Uterus (tissue), 4 donors: ENCODE measurements around the gene SLC44A1. TPM values are rescaled to one million over a fixed set of nuclear protein-coding genes. Genes with fewer than 3 reads are reported as not detected.

ENCODE experiments used
- DNase-seq, 2 donors: peaks; one replicate each; pipeline ENCODE4 v3.0.0-alpha.2; 2019 to 2020
- H3K27ac ChIP-seq, 2 donors: fragments of 200-600 bp; sonication (generic); 1 replicate in 1 of 2; 2 replicates in 1 of 2; pipeline ENCODE4 v1.5.1; 2016 to 2018
- H3K27me3 ChIP-seq, 2 donors: fragments of 200-600 bp; sonication (generic); one replicate each; pipeline ENCODE4 v1.5.1; 2018 to 2019; ENCODE audit warnings: control low read depth in 1 of 2
- H3K36me3 ChIP-seq, 2 donors: fragments of 200-600 bp; sonication (generic); one replicate each; pipeline ENCODE4 v1.5.1; 2019; ENCODE audit warnings: control low read depth in 1 of 2
- H3K4me1 ChIP-seq, 2 donors: fragments of 200-600 bp; sonication (generic); one replicate each; pipeline ENCODE4 v1.5.1; 2018 to 2019; ENCODE audit warnings: control low read depth in 1 of 2
- H3K4me3 ChIP-seq, 2 donors: fragments of 200-600 bp; sonication (generic); 1 replicate in 1 of 2; 2 replicates in 1 of 2; pipeline ENCODE4 v1.5.1; 2018 to 2019; ENCODE audit warnings: mild to moderate bottlenecking in 1 of 2
- H3K9me3 ChIP-seq, 2 donors: fragments of 200-600 bp; sonication (generic); one replicate each; pipeline ENCODE4 v1.5.1; 2019; ENCODE audit warnings: control low read depth in 1 of 2
- POLR2A ChIP-seq, 2 donors: fragments of 450-650 bp; IDR thresholded peaks; one replicate each; pipeline ENCODE4 v1.6.1; 2016; ENCODE audit warnings: antibody characterized with exemption in 2 of 2, mild to moderate bottlenecking in 1 of 2, moderate library complexity in 1 of 2
- intact Hi-C: fragments of 100-400 bp; cut with DNase I; formaldehyde crosslinking; loops from one replicate; pipeline ENCODE4 v1.15.1; 2023; ENCODE audit warnings: low total_unique reads
- total RNA-seq, 4 donors: library from RNA; depleted of rRNA in 3 of 4; stranded (reverse); fragments of >200 nt in 3 of 4; gene quantifications; one replicate each; pipeline versions ENCODE4 v1.1.0 to v1.2.4, GENCODE V29; 2014 to 2023
- TF ChIP-seq, protein P1 (sequence below), 4 experiments: fragments of 200-600 bp in 2 of 4; fragments of 450-650 bp in 2 of 4; sonication (generic) in 2 of 4; IDR thresholded peaks; one replicate each; pipeline ENCODE4 v1.5.1; 2016 to 2019; ENCODE audit warnings: antibody characterized with exemption in 4 of 4, mild to moderate bottlenecking in 2 of 4, moderate library complexity in 1 of 4
- donor health status: DM: yes; HTN: yes; CAD: no.

Gene SLC44A1
- total RNA-seq, 4 donors from 2014 or later = 58.2 to 75.0 (median 63.0) TPM

DNA sequence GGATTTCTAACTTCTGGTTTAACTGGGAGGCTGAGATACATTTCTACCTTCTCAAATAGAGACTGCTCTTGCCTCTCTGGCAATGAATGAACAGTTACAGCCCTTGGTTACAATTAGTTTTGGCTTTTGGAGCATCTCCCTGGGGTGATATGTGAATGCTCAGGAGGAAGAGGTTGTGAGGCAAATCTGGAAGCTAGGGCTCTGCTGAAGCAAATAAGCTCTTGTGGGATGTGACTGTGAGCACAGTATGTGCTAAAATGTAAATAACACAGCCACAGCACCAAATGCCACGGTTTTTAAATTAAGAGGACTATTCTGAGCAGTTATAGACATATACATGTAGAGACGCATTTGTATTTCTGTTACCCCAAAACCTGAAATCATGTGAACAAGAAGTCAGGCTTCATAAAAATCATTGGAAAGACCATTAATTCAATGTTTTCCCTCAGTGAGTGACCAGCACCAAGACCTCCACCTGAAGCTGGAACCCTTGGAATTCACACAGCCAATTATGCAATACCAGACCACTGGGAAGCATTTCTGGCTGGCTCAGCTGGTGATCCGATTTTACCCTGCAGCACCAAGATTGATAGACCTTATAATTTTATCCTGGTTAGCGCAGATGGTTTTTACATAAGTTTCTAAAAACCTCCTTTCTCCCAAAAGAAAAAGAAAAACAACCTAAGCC is 3.0 kb upstream of the SLC44A1 start:
- intact Hi-C loops = no loop called here
- Histone ChIP-seq H3K4me1 (peaks cover 0 to 5% of the 10 kb centered on the region in 2 donors), H3K4me3 (no peak overlapping the region), H3K27ac (peak overlapping the region; percentile 46 to 86), H3K27me3 (no peaks in the 10 kb centered on the region), H3K36me3 (no peaks in the 10 kb centered on the region), H3K9me3 (no peaks in the 10 kb centered on the region)
- no peak for DNase-seq
- TF ChIP-seq, protein P1, sequence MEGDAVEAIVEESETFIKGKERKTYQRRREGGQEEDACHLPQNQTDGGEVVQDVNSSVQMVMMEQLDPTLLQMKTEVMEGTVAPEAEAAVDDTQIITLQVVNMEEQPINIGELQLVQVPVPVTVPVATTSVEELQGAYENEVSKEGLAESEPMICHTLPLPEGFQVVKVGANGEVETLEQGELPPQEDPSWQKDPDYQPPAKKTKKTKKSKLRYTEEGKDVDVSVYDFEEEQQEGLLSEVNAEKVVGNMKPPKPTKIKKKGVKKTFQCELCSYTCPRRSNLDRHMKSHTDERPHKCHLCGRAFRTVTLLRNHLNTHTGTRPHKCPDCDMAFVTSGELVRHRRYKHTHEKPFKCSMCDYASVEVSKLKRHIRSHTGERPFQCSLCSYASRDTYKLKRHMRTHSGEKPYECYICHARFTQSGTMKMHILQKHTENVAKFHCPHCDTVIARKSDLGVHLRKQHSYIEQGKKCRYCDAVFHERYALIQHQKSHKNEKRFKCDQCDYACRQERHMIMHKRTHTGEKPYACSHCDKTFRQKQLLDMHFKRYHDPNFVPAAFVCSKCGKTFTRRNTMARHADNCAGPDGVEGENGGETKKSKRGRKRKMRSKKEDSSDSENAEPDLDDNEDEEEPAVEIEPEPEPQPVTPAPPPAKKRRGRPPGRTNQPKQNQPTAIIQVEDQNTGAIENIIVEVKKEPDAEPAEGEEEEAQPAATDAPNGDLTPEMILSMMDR (IDR thresholded peaks at IDR 0.05) = no peak
- TF ChIP-seq POLR2A (IDR thresholded peaks at IDR 0.05) = no peak

DNA sequence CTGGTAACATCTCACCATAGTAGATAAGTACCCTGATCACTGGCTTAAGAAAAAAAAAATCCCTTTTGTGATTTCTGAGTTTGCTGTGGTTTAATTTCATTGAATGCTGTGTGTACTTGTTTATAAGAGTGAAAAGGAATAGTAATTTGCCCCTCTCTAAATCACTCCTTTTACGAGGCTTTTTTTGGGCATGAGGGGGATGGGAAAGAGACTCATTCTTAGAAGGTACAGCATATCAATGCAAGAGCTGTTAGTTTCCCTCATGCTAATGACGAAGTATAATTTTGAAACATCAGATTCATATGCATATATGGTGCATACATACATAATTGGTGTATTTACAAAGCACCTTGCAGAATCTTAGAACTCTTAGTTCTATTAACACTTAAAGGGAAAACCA is 2.4 kb upstream of the SLC44A1 start:
- intact Hi-C loops = no loop called here
- Histone ChIP-seq H3K4me1 (peaks cover 0 to 5% of the 10 kb centered on the region in 2 donors), H3K4me3 (peak overlapping the region; percentile 1 to 3)

DNA sequence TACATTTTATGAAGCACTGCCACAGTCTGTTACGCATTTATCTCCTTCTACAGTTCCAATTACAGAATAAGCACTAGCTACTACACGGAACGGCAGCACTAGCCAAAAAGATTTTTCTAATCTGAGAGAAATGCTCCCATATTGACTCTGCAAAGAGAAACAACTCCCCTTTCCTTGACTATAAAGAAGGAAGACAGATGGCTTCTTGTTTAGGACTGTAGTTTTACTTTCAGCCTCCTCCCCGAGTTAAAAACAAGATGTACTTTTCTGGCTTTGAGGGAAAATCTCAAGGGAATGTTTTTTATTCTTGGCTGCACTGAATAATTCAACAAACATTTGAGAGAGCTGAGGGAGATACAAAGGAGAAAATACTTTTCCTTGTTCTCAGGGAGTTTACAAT is 1.9 kb upstream of the SLC44A1 start:
- no peaks in the 10 kb centered on the region for H3K27me3 ChIP-seq
- H3K4me3 ChIP-seq = peak overlapping the region; percentile 1 to 3
- no peaks in the 10 kb centered on the region for H3K36me3 ChIP-seq
- peaks cover 0 to 5% of the 10 kb centered on the region in 2 donors for H3K4me1 ChIP-seq
- intact Hi-C loops = no loop called here
- DNase-seq = no peak
- TF ChIP-seq, protein P1 (IDR thresholded peaks at IDR 0.05) = no peak
- no peak for TF ChIP-seq POLR2A (IDR thresholded peaks at IDR 0.05)
- no peaks in the 10 kb centered on the region for H3K9me3 ChIP-seq
- H3K27ac ChIP-seq = peak overlapping the region; percentile 84 to 86

More for the DNA sequence above, 2.4 kb upstream of the SLC44A1 start:
- no peak for DNase-seq
- Histone ChIP-seq H3K27ac (peak overlapping the region; percentile 46 to 86), H3K9me3 (no peaks in the 10 kb centered on the region), H3K27me3 (no peaks in the 10 kb centered on the region), H3K36me3 (no peaks in the 10 kb centered on the region)
- TF ChIP-seq, protein P1 (IDR thresholded peaks at IDR 0.05) = no peak

DNA sequence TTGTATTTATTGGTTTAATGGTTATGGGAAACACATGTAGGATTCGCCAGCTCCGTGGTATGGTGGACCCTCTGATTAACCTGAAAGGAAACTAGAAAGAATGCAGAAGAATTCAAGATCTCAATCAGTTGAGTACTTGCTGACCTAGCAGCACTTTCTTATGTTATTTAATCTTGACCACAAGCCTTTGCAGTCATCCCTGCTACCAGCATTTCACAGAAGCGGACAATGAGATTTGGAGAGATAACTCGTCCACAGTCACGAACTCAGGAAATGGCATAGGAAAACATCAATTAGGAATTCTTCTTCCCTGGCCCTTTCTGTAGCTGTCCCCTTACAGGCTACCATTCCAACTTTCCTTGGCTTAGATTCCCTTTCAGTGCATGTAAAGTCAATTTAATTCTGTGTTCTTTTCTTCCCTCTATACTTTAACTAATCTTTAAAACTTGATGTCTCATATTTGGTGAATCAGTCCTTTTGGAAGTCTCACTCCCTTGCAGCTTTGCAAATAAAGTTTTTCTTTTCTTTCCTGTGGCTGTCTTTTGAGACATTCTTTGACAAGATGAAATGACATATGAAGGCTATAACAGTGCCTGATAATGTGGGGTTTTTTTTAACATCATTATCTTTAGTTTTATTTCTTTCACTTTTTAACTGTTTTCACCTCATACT is 1.3 kb upstream of the SLC44A1 start:
- intact Hi-C loops = no loop called here
- DNase-seq = no peak
- Histone ChIP-seq H3K4me1 (peaks cover 0 to 5% of the 10 kb centered on the region in 2 donors), H3K9me3 (no peaks in the 10 kb centered on the region), H3K27me3 (no peaks in the 10 kb centered on the region), H3K36me3 (no peaks in the 10 kb centered on the region), H3K4me3 (no peak overlapping the region), H3K27ac (peak overlapping the region; percentile 84 to 86)
- no peak for TF ChIP-seq POLR2A (IDR thresholded peaks at IDR 0.05)
- TF ChIP-seq, protein P1 (IDR thresholded peaks at IDR 0.05) = no peak

DNA sequence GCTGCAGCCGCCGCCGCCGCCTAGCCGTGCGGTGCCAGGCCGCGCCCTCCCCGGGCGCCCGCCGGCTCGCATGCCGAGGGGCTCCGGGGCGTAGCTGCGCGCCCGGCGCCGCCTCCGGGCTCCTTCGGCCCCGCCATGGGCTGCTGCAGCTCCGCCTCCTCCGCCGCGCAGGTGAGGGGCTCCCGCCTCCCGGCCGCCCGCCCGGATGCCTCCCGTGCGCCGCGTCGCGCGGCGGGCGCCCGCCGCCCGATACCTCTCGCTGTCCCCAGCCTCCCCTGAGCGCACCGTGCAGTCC is 230 bp downstream of the SLC44A1 start:
- Histone ChIP-seq H3K36me3 (no peaks in the 10 kb centered on the region), H3K27ac (peak overlapping the region; percentile 84 to 86), H3K4me3 (peak overlapping the region; percentile 86), H3K27me3 (no peaks in the 10 kb centered on the region), H3K4me1 (peaks cover 0 to 8% of the 10 kb centered on the region in 2 donors), H3K9me3 (no peaks in the 10 kb centered on the region)
- TF ChIP-seq, protein P1 (IDR thresholded peaks at IDR 0.05) = no peak
- TF ChIP-seq POLR2A (IDR thresholded peaks at IDR 0.05) = no peak
- intact Hi-C loops = no loop called here
- no peak for DNase-seq
